Neuronal stem cell (in vitro differentiated cells): ENCODE measurements around the gene IDH3G.

Source experiments
- DNase-seq: peaks from one replicate; pipeline ENCODE4 v3.0.0-alpha.2; 2013; ENCODE audit warnings: low spot score
- H2AFZ ChIP-seq: one replicate; pipeline ENCODE4 v1.6.1; 2013; ENCODE audit warnings: mild to moderate bottlenecking, low read length, inconsistent platforms
- H2AK5ac ChIP-seq: 2 replicates; pipeline ENCODE4 v1.6.1; 2013; ENCODE audit warnings: low read depth, mild to moderate bottlenecking, inconsistent platforms, low read length, moderate library complexity, mixed read lengths
- H2BK120ac ChIP-seq: 2 replicates; pipeline ENCODE4 v1.6.1; 2013; ENCODE audit warnings: low read depth, mild to moderate bottlenecking, inconsistent platforms, low read length, moderate library complexity, mixed read lengths
- H2BK12ac ChIP-seq: one replicate; pipeline ENCODE4 v1.6.1; 2013; ENCODE audit warnings: low read length, inconsistent platforms
- H2BK15ac ChIP-seq: 2 replicates; pipeline ENCODE4 v1.6.1; 2013; ENCODE audit warnings: mild to moderate bottlenecking, low read length, inconsistent platforms, mixed read lengths
- H2BK5ac ChIP-seq: one replicate; pipeline ENCODE4 v1.6.1; 2013; ENCODE audit warnings: inconsistent platforms, mild to moderate bottlenecking, low read length, moderate library complexity
- H3K14ac ChIP-seq: one replicate; pipeline ENCODE4 v1.6.1; 2013; ENCODE audit warnings: low read length, inconsistent platforms
- H3K18ac ChIP-seq: 2 replicates; pipeline ENCODE4 v1.6.1; 2013; ENCODE audit warnings: low read length, inconsistent platforms
- H3K23ac ChIP-seq: 2 replicates; pipeline ENCODE4 v1.6.1; 2013; ENCODE audit warnings: low read depth, mild to moderate bottlenecking, mixed read lengths, low read length, inconsistent platforms; ENCODE audit not compliant: poor library complexity
- H3K27ac ChIP-seq: replicated peaks from 3 replicates; pipeline ENCODE4 v1.5.1; 2013; ENCODE audit warnings: low read length, inconsistent platforms
- H3K27me3 ChIP-seq, 3 experiments: 2 replicates each; pipeline ENCODE4 v1.6.1; 2013; ENCODE audit warnings: low read length in 3 of 3, mild to moderate bottlenecking in 2 of 3, inconsistent platforms in 1 of 3, low read depth in 1 of 3, mixed read lengths in 1 of 3, moderate library complexity in 1 of 3; ENCODE audit not compliant: control insufficient read depth in 3 of 3, insufficient read depth in 3 of 3
- H3K36me3 ChIP-seq, 2 donors: replicated peaks in 1 of 2; 2 replicates each; pipeline ENCODE4 v1.6.1; 2013; ENCODE audit warnings: low read length in 2 of 2; ENCODE audit not compliant: control insufficient read depth in 2 of 2, insufficient read depth in 2 of 2
- H3K4ac ChIP-seq: 2 replicates; pipeline ENCODE4 v1.6.1; 2013; ENCODE audit warnings: inconsistent platforms, mild to moderate bottlenecking, low read length, moderate library complexity
- H3K4me1 ChIP-seq, 2 donors: 1 replicate in 1 of 2; 2 replicates in 1 of 2; pipeline ENCODE4 v1.6.1; 2013; ENCODE audit warnings: low read length in 2 of 2, low read depth in 1 of 2; ENCODE audit not compliant: control insufficient read depth in 2 of 2, insufficient read depth in 1 of 2
- H3K4me2 ChIP-seq: one replicate; pipeline ENCODE4 v1.6.1; 2013; ENCODE audit warnings: mild to moderate bottlenecking, low read length, inconsistent platforms; ENCODE audit not compliant: insufficient read depth, poor library complexity, severe bottlenecking
- H3K4me3 ChIP-seq, 2 donors: 2 replicates each; pipeline ENCODE4 v1.5.1; 2013; ENCODE audit warnings: low read length in 2 of 2, mild to moderate bottlenecking in 2 of 2, inconsistent platforms in 1 of 2, moderate library complexity in 1 of 2
- H3K79me1 ChIP-seq: one replicate; pipeline ENCODE4 v1.6.1; 2013; ENCODE audit warnings: low read depth, mild to moderate bottlenecking, inconsistent platforms, low read length, moderate library complexity
- H3K9ac ChIP-seq: one replicate; pipeline ENCODE4 v1.6.1; 2013; ENCODE audit warnings: mild to moderate bottlenecking, low read depth, low read length, inconsistent platforms; ENCODE audit not compliant: poor library complexity
- H3K9me3 ChIP-seq, 2 donors: replicated peaks in 1 of 2; 2 replicates each; pipeline versions ENCODE3 to v1.6.1; 2013; ENCODE audit warnings: low read length in 2 of 2, mild to moderate bottlenecking in 2 of 2, inconsistent platforms in 1 of 2, low read depth in 1 of 2, mixed read lengths in 1 of 2, moderate library complexity in 1 of 2; ENCODE audit not compliant: control insufficient read depth in 2 of 2, insufficient read depth in 1 of 2
- H4K8ac ChIP-seq: one replicate; pipeline ENCODE4 v1.6.1; 2013; ENCODE audit warnings: low read depth, mild to moderate bottlenecking, inconsistent platforms, low read length, moderate library complexity
- H4K91ac ChIP-seq: one replicate; pipeline ENCODE4 v1.6.1; 2013; ENCODE audit warnings: low read length, low read depth, mild to moderate bottlenecking, inconsistent platforms; ENCODE audit not compliant: poor library complexity
- WGBS, 2 donors: extraction: QIAGEN DNeasy Blood & Tissue Kit; methylation state at CpG; one replicate each; pipeline ENCODE4 v1.1.7; 2013; ENCODE audit warnings: missing lambda C conversion rate in 2 of 2, mixed read lengths in 1 of 2; ENCODE audit not compliant: insufficient read length in 2 of 2, insufficient replicate concordance in 1 of 2; ENCODE audit errors: extremely low coverage in 2 of 2; 5-methylcytosine and 5-hydroxymethylcytosine counted together

Gene IDH3G

DNA sequence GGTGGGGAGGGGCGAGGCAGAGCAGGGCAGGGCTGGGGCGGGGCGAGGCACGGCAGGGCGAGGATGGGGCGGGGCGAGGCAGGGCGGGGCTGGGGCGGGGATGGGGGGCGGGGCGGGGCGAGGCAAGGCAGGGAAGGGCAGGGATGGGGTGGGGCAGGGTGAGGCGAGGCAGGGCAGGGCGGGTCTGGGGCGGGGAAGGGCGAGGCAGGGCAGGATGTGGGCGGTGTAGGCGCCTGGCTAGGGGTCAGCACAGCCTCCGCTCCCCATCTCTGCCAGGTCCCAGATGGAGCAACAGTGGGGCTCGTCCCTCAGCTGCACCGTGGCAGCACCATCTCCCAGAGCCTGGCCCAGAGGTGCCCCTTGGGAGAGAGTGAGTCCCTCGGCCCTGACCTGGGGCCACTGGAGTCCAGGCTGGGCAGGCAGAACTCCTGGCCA, 17.5 kb downstream of the IDH3G start:
- no peak for DNase-seq
- no peak overlapping the region for H3K4me3 ChIP-seq
- no peak overlapping the region for H3K27ac ChIP-seq
- H3K18ac ChIP-seq: no peak overlapping the region
- no CpG with 5 or more reads among the region's 22 CpGs for WGBS, 2 donors
- H3K9ac ChIP-seq: no peak overlapping the region
- H2BK12ac ChIP-seq: no peak overlapping the region
- H2BK5ac ChIP-seq: no peak overlapping the region
- H4K91ac ChIP-seq: no peak overlapping the region
- no peak overlapping the region for H2BK15ac ChIP-seq
- H3K4ac ChIP-seq: no peak overlapping the region
- no peak overlapping the region for H3K14ac ChIP-seq
- no peak overlapping the region for H2AFZ ChIP-seq
- no peaks in the 10 kb centered on the region for H3K36me3 ChIP-seq
- no peaks in the 10 kb centered on the region for H3K27me3 ChIP-seq
- no peak overlapping the region for H3K23ac ChIP-seq
- H3K9me3 ChIP-seq: no peaks in the 10 kb centered on the region
- no peak overlapping the region for H3K4me2 ChIP-seq
- no peaks in the 10 kb centered on the region for H3K79me1 ChIP-seq
- H2BK120ac ChIP-seq: no peak overlapping the region
- no peak overlapping the region for H4K8ac ChIP-seq
- H2AK5ac ChIP-seq: no peak overlapping the region
- peaks cover 0 to 1% of the 10 kb centered on the region in 2 donors for H3K4me1 ChIP-seq

DNA sequence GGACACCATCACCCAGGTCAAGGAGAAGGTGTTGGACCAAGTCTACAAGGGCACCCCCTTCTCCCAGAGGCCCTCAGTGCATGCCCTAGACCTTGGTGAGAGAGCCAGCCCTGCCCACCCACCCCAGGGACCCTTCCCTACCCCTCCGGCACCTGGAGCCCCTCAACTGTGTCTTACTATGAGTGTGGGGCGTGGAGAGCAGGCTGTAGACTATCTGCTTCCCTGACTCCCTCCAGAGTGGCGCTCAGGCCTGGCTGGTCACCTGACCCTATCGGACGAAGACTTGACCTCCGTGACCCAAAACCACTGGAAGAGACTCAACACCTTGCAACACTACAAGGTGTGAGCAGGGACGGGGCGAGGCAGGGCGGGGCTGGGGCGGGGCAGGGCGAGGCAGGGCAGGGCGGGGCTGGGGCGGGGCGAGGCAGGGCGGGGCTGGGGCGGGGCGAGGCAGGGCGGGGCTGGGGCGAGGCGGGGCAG, 18.0 kb downstream of the IDH3G start:
- no peaks in the 10 kb centered on the region for H3K36me3 ChIP-seq
- H3K4me3 ChIP-seq: no peak overlapping the region
- no peak overlapping the region for H3K4ac ChIP-seq
- H2BK5ac ChIP-seq: no peak overlapping the region
- H2BK12ac ChIP-seq: no peak overlapping the region
- H4K8ac ChIP-seq: no peak overlapping the region
- no peak overlapping the region for H4K91ac ChIP-seq
- no peak overlapping the region for H2AFZ ChIP-seq
- no peak overlapping the region for H3K9ac ChIP-seq
- peaks cover 0 to 1% of the 10 kb centered on the region in 2 donors for H3K4me1 ChIP-seq
- no peak overlapping the region for H3K23ac ChIP-seq
- H3K18ac ChIP-seq: no peak overlapping the region
- H3K27me3 ChIP-seq: no peaks in the 10 kb centered on the region
- no CpG with 5 or more reads among the region's 20 CpGs for WGBS, 2 donors
- H3K9me3 ChIP-seq: no peaks in the 10 kb centered on the region
- no peak overlapping the region for H3K27ac ChIP-seq
- H3K14ac ChIP-seq: no peak overlapping the region
- H2BK15ac ChIP-seq: no peak overlapping the region
- H3K4me2 ChIP-seq: no peak overlapping the region
- no peak overlapping the region for H2BK120ac ChIP-seq
- DNase-seq: no peak
- no peak overlapping the region for H2AK5ac ChIP-seq
- no peaks in the 10 kb centered on the region for H3K79me1 ChIP-seq

DNA sequence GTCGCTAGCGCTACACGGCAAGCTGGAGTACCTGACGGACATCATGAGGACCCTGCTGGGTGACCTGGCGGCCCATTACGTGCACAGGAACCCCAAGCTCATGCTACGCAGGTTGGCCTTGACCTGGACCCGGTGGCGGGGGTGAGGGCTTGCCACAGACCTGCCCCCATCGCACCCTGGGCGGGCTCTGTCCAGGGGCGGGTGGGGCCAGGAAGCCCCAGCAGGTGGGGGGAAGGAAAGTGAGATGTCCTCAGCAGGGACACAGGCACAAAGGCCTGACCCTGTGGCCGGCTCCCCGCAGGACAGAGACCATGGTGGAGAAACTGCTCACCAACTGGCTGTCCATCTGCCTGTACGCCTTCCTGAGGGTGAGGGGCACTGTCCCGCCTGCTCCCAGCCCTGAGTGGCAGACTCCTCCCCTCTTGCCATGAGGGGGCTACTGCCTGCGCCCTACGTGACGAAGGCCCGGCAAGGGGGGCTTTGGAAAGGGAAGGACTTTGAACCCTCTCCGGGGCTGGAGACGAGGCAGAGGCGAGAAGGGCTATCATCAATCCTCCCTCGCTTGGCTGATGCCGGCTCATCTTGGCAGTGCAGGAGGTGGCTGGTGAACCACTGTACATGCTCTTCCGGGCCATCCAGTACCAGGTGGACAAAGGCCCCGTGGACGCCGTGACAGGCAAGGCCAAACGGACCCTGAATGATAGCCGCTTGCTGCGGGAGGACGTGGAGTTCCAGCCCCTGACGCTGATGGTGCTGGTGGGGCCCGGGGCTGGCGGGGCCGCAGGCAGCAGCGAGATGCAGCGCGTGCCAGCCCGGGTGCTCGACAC, 18.7 kb downstream of the IDH3G start:
- no peaks in the 10 kb centered on the region for H3K79me1 ChIP-seq
- H2BK5ac ChIP-seq: no peak overlapping the region
- no CpG with 5 or more reads among the region's 42 CpGs for WGBS, 2 donors
- no peak overlapping the region for H2AFZ ChIP-seq
- no peak overlapping the region for H4K91ac ChIP-seq
- H2BK15ac ChIP-seq: no peak overlapping the region
- H2BK120ac ChIP-seq: no peak overlapping the region
- no peak overlapping the region for H4K8ac ChIP-seq
- peaks cover 0 to 1% of the 10 kb centered on the region in 2 donors for H3K4me1 ChIP-seq
- H3K23ac ChIP-seq: no peak overlapping the region
- H3K27ac ChIP-seq: no peak overlapping the region
- H3K4me2 ChIP-seq: no peak overlapping the region
- H3K9ac ChIP-seq: no peak overlapping the region
- no peaks in the 10 kb centered on the region for H3K36me3 ChIP-seq
- H3K27me3 ChIP-seq: no peaks in the 10 kb centered on the region
- H3K4ac ChIP-seq: no peak overlapping the region
- H2BK12ac ChIP-seq: no peak overlapping the region
- no peak overlapping the region for H3K18ac ChIP-seq
- DNase-seq: no peak
- H3K4me3 ChIP-seq: no peak overlapping the region
- H3K9me3 ChIP-seq: no peaks in the 10 kb centered on the region
- H2AK5ac ChIP-seq: no peak overlapping the region
- no peak overlapping the region for H3K14ac ChIP-seq

DNA sequence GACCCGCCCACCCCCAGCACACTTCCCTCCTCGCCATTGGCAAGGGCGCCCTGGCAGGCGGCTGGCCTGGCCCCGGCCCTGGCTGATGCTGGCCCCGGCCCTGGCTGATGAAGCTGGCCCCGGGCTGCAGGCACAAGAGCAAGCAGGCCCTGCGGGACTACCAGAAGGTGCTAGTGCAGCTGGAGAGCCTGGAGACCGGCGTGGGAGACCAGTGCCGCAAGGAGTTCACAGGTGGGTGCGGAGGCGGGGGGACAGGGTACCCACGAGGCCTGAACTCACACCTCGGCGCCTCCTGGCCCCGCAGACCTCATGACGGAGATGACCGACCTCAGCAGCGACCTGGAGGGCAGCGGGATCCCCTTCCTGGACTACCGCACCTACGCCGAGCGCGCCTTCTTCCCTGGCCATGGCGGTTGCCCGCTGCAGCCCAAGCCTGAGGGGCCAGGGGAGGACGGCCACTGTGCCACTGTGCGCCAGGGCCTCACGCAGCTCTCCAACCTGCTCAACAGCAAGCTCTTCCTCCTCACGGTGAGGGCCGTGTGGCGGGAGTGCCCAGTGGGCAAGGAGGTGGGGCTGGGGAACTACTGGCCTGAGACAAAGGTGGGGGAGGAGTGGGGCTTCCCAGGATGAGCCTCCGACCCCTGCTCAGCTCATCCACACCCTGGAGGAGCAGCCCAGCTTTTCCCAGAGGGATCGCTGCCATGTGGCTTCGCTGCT, 19.4 kb downstream of the IDH3G start:
- no CpG with 5 or more reads among the region's 37 CpGs for WGBS, 2 donors
- H3K9me3 ChIP-seq: no peaks in the 10 kb centered on the region
- H3K9ac ChIP-seq: no peak overlapping the region
- no peaks in the 10 kb centered on the region for H3K36me3 ChIP-seq
- no peaks in the 10 kb centered on the region for H3K27me3 ChIP-seq
- peaks cover 0 to 1% of the 10 kb centered on the region in 2 donors for H3K4me1 ChIP-seq
- H2BK12ac ChIP-seq: no peak overlapping the region
- no peak overlapping the region for H4K8ac ChIP-seq
- peak overlapping the region; percentile 24 for H2BK5ac ChIP-seq
- H3K79me1 ChIP-seq: no peaks in the 10 kb centered on the region
- no peak for DNase-seq
- H4K91ac ChIP-seq: no peak overlapping the region
- no peak overlapping the region for H3K4ac ChIP-seq
- no peak overlapping the region for H3K14ac ChIP-seq
- H2BK120ac ChIP-seq: no peak overlapping the region
- no peak overlapping the region for H3K4me2 ChIP-seq
- H3K27ac ChIP-seq: no peak overlapping the region
- no peak overlapping the region for H2AFZ ChIP-seq
- no peak overlapping the region for H2BK15ac ChIP-seq
- no peak overlapping the region for H2AK5ac ChIP-seq
- no peak overlapping the region for H3K4me3 ChIP-seq
- H3K23ac ChIP-seq: no peak overlapping the region
- H3K18ac ChIP-seq: no peak overlapping the region
